TTC549 (cell line): ENCODE measurements around the gene TAAR1.
"Not testable (repeated sequence)": the region's sequence is repeated elsewhere in the genome, so short reads cannot be mapped to it uniquely, and the experiment has no call there.

Experiments
- FAIRE-seq: peaks from 2 replicates; lab custom pipeline; 2012; peaks lifted over from hg19 to GRCh38; lab: Jason Lieb, UNC

TAAR1 gene

GRCh38 chr6:132659082-132659481 lies at the start of gene TAAR1:
Gene TAAR1 (minus strand): TSS chr6:132659182. CDS start chr6:132646003, 13,179 bp downstream.
- FAIRE-seq, result no peak

- no peak for FAIRE-seq
Observed at GRCh38 chr6:132708771-132709170, 49.8 kb upstream of the TAAR1 start.

DNA sequence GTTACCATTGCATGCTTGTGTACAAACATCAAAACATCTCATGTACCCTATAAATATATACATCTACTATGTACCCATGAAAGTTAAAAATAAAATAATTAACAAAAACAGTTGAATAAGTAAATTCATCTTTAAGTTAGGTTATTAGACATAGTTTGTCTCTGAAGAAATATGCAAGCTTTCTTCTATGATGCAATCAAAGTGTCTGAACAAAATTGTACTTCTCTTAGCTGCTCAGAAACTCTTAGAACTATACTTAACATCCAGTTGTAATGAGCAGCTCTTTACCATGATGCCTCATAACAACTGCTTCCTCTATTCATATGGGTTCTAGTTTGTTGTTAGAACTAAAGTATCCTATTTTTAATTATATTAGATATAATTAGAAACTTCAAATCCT lies 49.0 kb upstream of the TAAR1 start:
- no peak for FAIRE-seq

DNA sequence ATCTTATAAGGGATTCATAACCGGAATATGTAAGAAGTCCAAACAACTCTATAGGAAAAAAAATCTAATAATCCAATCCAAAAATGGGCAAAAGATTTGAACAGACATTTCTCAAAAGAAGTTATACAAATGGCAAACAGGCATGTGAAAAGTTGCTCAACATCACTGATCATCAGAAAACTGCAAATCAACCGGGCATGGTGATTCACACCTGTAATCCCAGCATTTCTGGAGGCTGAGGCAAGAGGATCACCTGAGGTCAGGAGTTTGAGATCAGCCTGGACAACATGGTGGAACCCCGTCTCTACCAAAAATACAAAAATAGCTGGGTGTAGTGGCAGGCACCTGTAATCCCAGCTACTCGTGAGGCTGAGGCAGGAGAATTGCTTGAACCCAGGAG lies 47.8 kb upstream of the TAAR1 start:
- not testable (repeated sequence) for FAIRE-seq

- FAIRE-seq, result no peak
Observed at GRCh38 chr6:132703936-132704335, 45.0 kb upstream of the TAAR1 start.

GRCh38 chr6:132698608-132699007 lies 39.6 kb upstream of the TAAR1 start:
- FAIRE-seq, result no peak

- FAIRE-seq, result no peak
Observed at GRCh38 chr6:132695773-132696172, 36.8 kb upstream of the TAAR1 start.

GRCh38 chr6:132693478-132693877 lies 34.5 kb upstream of the TAAR1 start:
- no peak for FAIRE-seq

GRCh38 chr6:132690678-132691077 lies 31.7 kb upstream of the TAAR1 start:
- no peak for FAIRE-seq

GRCh38 chr6:132687306-132687705 lies 28.3 kb upstream of the TAAR1 start:
- no peak for FAIRE-seq

GRCh38 chr6:132686531-132686930 lies 27.5 kb upstream of the TAAR1 start:
- no peak for FAIRE-seq

- FAIRE-seq, result no peak
Observed at GRCh38 chr6:132685009-132685408, 26.0 kb upstream of the TAAR1 start.

GRCh38 chr6:132684272-132684671 lies 25.3 kb upstream of the TAAR1 start:
- FAIRE-seq, result no peak

DNA sequence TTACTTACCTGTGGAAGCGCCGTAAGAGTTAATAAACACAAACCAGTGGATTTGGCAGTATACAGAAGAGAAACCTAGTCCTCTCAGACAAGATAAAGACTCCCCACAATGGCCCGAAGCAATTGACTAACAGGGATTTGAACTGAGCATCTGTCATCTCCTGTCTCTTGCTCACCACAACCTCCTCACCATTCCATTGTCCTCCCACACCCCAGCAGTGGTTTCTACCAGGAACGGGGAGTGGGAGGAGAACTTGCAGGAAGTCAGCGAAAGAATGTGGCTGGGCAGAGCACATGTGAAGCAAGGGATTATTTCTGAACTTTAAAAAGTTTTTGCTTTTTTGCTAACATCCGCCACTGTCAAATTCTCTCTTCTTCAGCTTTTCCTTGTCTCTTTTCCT lies 24.6 kb upstream of the TAAR1 start:
- no peak for FAIRE-seq

DNA sequence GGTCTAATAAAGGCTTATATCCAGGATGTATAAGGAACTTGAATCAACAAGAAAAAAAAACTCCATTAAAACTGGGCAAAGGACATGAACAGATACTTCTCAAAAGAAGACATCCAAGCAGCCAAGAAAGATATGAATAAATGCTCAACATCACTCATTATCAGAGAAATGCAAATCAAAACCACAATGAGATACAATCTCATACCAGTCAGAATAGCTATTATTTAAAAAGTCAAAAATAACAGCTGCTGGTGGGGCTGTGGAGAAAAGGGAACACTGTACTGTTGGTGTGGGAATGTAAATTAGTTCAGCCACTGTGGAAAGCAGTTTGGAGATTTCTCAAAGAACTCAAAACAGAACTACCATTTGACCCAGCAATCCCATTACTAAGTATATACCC lies 20.1 kb upstream of the TAAR1 start:
- not testable (repeated sequence) for FAIRE-seq

- FAIRE-seq, result no peak
Observed at GRCh38 chr6:132675749-132676148, 16.8 kb upstream of the TAAR1 start.

DNA sequence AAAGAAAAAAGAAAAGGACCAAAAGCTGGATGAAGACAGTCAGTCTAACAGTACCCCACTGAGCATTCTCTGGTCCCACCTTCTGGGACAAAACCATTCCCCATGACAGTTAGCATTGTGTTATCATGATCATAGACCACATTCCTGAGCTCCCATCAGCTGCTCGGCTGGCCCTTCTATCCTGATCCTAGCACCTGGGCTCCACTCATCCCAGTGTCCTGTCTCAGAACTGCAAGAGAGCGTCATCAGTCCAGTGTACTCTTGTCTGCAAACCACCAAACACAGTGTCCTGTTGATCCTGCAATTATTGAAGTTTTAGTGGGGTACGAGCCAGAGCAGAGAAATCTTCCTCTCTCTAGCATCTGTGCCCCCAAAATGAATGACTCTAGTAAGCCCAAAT lies 16.0 kb upstream of the TAAR1 start:
- FAIRE-seq, result no peak

GRCh38 chr6:132673376-132674094 lies 14.6 kb upstream of the TAAR1 start:
- no peak for FAIRE-seq

GRCh38 chr6:132671295-132671694 lies 12.3 kb upstream of the TAAR1 start:
- FAIRE-seq, result no peak

- FAIRE-seq, result peak; percentile 65
Observed at GRCh38 chr6:132669690-132670291, 10.8 kb upstream of the TAAR1 start.

GRCh38 chr6:132666118-132666517 lies 7.1 kb upstream of the TAAR1 start:
- FAIRE-seq, result no peak

GRCh38 chr6:132664309-132665034 lies 5.5 kb upstream of the TAAR1 start:
- FAIRE-seq, result no peak

GRCh38 chr6:132663661-132664060 lies 4.7 kb upstream of the TAAR1 start:
- no peak for FAIRE-seq

DNA sequence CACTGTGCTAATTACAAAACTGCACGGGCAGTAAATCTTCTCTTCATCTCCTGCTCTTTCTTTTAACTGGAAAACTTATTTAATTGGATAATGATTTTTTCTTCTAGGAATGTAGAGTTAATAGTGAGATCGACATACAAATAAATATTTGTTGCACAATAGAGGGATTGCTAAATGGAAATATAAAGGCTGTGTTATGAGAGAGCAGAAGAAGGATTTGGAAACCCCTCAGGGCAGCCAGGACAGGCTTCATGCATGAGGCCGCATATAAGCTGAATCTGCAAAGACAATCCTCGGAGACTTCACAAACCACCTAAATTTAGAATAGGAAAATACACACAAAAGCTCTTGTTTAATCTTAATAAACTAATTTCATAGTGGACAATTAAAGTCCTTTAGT lies 2.9 kb upstream of the TAAR1 start:
- FAIRE-seq, result no peak
